Epidermal melanocyte (primary cell): ENCODE data around the gene SLF2.

Experiments used
- DNase-seq: peaks from one replicate; pipeline ENCODE4 v3.0.0; 2011; ENCODE audit warnings: low spot score; ENCODE audit not compliant: insufficient read length

SLF2 gene

GRCh38 chr10:100997360-100998182, 84.8 kb downstream of the SLF2 start:
- peak; percentile 84 for DNase-seq

DNA sequence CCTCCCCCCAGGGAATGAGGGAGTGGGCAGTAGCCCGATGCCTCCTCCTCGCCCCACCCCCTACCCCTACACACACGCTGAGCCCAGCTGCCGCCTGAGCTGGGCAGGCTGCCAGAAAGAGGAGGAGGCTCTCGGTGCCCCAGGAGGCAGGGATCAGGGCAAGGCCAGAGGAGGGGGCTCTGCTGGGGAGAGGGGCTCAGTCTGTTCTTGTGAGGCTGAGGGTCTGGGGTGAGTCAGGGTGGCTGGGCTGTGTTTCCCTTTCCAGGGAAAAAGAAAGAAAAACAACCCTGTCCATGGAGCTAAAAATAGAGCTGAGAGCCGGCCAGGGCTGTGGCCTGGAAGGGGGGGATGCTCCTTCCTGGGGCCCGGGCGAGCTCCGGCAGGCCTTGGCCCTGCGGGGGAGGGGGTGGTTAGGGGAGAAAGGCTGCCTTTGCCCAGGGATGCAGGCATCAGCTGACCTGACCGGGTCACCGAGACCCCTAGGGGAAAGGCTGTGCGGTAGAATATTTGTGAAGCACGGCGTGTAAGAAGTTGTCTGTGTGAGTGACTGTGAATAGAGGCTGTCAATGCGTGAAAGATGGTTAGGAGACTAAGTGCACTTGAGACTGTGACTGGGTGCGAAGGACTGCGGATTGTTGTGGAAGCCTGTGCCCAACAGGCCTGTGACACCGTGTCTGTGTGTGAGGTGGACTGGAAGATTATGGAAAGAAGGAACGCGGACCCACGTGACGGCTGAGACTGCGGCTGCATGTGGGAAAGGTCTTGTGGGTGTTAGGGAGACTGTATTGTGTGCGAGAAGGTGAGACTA, 85.6 kb downstream of the SLF2 start:
- DNase-seq = peak; percentile 97

DNA sequence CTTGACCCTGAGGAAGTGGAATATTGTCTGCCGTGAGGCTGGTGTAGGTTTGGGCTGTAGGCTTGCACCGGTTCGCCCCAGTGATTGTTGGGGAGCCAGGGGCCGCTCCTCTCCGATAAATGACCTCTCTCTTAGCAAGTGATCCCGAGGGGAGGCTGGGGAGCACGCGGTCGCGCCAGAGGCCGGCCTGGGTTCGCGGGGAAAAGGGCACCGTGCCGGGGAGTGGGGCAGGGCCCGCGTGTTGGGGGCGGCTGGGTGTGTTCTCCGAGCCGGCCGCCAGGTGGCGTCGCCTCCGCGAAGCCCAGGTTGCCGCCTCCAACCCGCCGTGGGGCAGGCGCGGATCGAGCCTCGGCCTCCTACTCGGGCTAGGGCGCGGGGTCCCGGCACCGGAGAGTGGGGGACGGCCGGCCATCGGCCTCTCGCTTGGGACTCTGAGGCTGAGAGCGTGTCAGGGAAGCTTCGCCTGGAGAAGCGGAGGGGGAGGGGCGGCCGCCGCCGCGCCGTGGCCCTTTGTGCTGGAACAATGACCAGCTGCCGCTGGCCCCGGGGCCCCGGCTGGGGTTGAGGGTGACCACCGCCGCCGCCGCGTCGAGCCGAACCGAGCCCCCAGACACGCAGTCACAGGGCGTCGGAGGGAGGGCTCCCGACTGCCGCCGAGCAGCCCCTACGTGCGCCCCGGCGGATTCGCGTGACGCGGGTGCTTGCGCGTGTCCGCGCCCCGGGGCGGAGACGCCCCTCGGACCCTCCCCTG, 86.4 kb downstream of the SLF2 start:
- peak; percentile 91 for DNase-seq

GRCh38 chr10:100999742-101000126, 87.0 kb downstream of the SLF2 start, which contains the start of gene LZTS2:
LZTS2 (plus strand) TSS chr10:100999808; CDS start chr10:101002539, 2,731 bp downstream.
- DNase-seq = no peak

GRCh38 chr10:101000127-101000914, 87.6 kb downstream of the SLF2 start:
- no peak for DNase-seq

GRCh38 chr10:101000915-101001658, 88.3 kb downstream of the SLF2 start:
- DNase-seq = peak; percentile 93

DNA sequence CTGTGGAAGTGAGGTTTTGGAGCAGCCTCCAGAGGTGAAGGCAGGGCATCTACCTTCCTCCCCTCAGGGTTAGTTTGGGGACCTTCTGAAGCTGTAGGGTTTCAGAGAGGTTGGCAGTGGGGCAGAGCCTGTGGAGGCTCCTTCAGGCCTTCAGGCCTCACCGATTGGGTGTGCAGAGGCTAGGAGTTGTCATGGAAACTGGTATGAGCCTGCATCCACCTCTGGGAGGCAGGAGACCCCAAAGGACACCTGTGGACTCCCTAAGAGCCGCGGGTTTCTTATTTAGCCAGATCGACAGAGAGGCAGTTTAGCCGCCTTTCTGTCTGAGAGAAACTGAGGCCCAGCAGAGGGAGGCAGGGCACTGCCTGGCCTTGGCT, 88.9 kb downstream of the SLF2 start:
- no peak for DNase-seq

GRCh38 chr10:101002456-101002855, 89.7 kb downstream of the SLF2 start:
- DNase-seq = no peak

GRCh38 chr10:101003639-101004206, 91.0 kb downstream of the SLF2 start:
- DNase-seq = no peak

- DNase-seq = no peak
Measured at GRCh38 chr10:101005361-101005760, 92.6 kb downstream of the SLF2 start.

DNA sequence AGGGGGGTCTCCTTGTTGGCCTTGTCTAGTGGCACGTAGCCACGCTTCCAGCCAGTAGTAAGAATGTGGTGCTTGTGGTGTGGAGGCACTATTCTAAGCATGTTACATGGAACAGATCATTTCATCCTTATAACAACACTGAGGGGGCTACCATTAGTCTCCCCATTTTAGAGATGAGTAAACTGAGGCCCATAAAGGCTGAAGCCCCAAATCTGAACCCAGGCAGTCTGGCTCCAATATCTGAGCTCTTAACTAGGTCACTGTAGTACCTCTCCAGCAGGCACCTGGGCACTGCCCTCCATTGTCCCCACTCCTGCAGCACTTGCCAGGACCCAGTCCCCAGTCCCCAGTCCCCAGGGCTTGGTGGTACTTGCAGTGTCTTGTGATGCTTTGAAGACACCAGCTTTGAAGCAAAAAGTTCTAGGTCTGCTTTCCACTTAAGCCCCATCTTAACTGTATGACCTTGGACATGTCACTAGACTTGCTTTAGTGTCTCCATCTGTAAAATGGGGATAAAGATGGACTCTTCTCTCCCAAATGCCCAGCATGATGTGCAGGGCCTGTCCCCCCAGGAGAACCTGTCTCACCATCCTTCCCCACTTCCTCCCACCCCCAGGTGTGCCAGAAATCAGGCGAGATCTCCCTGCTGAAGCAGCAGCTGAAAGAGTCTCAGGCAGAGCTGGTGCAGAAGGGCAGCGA, 93.3 kb downstream of the SLF2 start:
- no peak for DNase-seq

- DNase-seq = no peak
Measured at GRCh38 chr10:101006593-101007098, 93.9 kb downstream of the SLF2 start.

DNA sequence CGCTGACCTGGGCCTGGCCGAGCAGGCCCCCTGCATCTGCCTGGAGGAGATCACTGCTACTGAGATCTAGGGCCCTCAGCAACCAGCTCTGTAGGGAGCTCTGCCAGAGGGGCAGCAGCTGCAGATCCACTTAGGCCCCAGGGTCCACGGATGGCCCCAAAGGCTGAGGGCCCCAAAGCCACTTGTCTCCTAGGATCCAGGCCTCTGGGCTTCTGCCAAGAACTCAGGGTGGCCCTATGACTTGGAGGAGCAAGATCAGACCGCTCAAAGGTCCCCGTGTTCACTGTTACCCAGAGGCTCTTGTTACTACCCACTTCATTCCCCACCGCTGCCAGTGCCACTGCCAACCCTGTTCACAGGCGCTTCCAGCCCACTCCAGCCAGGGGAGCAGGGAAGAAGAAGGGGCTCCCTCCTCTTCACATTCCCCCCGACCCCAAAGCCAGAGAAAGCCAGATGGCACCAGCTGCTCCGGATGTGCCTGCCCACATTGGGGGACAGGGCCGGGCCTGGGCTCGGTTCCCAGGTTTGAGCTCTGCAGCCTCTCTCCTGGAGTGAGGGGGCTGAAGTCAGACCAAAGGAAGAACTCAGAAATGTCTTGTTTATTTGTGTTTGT, 94.4 kb downstream of the SLF2 start:
- no peak for DNase-seq

GRCh38 chr10:101007915-101008822, 95.4 kb downstream of the SLF2 start:
- DNase-seq = no peak

GRCh38 chr10:101008823-101009423, 96.2 kb downstream of the SLF2 start:
- peak; percentile 49 for DNase-seq

DNA sequence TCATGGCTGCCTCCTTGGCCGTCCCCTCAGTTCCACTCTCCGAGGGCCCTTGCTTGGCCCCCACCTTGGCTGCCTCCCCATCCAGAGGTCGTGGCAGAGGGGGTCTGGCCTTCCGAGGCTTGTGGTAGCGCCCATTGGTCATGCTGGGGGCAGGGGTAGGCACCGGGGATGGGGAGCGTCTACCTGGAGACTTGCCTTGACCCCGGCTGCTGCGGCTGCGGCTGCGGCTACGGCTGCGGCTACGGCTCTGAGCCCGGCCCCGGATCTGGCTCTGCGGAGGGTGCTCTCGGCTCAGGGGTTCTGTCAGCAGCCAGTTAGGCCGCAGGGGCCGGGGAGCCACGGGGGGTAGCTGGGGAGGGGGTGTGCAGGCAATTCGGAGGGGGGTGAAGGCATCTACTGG, 97.6 kb downstream of the SLF2 start:
- no peak for DNase-seq
